ENCODE data around the gene LUC7L. TPM values are rescaled to one million over a fixed set of nuclear protein-coding genes. Genes with fewer than 3 reads are reported as not detected.

The LUC7L gene
- total and polyA plus RNA-seq, 10 of the 15 experiments (the other 5 are each of a cell fraction or from before 2014, with no cell fraction given) = 2.3 to 59.6 (median 44.1) TPM

- in situ Hi-C loops (cut with MboI) (no loop called here), intact Hi-C loops (cut with micrococcal nuclease; ENCODE audit: unreplicated experiment) (no loop called here)
- H2AFZ ChIP-seq (ENCODE audit: control insufficient read depth, low read depth, low read length) = no peak overlapping the region
- CTCF ChIA-PET = no interaction called here
- SMC1A ChIA-PET (ENCODE audit: uncharacterized antibody, unreplicated experiment) = no interaction called here
- no peaks in the 10 kb centered on the region for H3K4me1 ChIP-seq (ENCODE audit: control insufficient read depth, insufficient read depth, low read length)
- DNase-seq (ENCODE audit: low read depth, low spot score) (no peak), FAIRE-seq (no peak), ATAC-seq (no peak)
- POLR2A ChIA-PET = no interaction called here
- no TSS peak for BruUV-seq (replicated peaks)
- RAD21 ChIA-PET (ENCODE audit: unreplicated experiment) = no interaction called here
- no peak overlapping the region for H3K4me3 ChIP-seq
- no peaks in the 10 kb centered on the region for H3K36me3 ChIP-seq (ENCODE audit: control insufficient read depth in 2 of 2, insufficient read depth in 2 of 2, low read length in 1 of 2)
- no peaks in the 10 kb centered on the region for H3K79me2 ChIP-seq (ENCODE audit: control insufficient read depth, insufficient read depth, low read length)
- H3K27ac ChIP-seq (ENCODE audit: control insufficient read depth, insufficient read depth) = no peak overlapping the region
- H3K27me3 ChIP-seq (replicated peaks in 1 of 2; ENCODE audit: control insufficient read depth in 2 of 2, insufficient read depth in 2 of 2, low read length in 1 of 2) = no peaks in the 10 kb centered on the region
- 63% methylated on average over 24 of the region's 24 CpGs for WGBS (ENCODE audit: insufficient coverage, insufficient replicate concordance, low lambda C conversion rate, missing lambda C conversion rate)
- H4K20me1 ChIP-seq (ENCODE audit: control insufficient read depth, insufficient read depth) = no peaks in the 10 kb centered on the region
- no peak overlapping the region for H3K9ac ChIP-seq (ENCODE audit: control insufficient read depth, insufficient read depth, low read length)
- no peak overlapping the region for H3K4me2 ChIP-seq (ENCODE audit: control insufficient read depth, insufficient read depth)
- no peaks in the 10 kb centered on the region for H3K9me3 ChIP-seq (replicated peaks; ENCODE audit: control insufficient read depth, insufficient read depth, low read length)
- TF ChIP-seq, protein P1, sequence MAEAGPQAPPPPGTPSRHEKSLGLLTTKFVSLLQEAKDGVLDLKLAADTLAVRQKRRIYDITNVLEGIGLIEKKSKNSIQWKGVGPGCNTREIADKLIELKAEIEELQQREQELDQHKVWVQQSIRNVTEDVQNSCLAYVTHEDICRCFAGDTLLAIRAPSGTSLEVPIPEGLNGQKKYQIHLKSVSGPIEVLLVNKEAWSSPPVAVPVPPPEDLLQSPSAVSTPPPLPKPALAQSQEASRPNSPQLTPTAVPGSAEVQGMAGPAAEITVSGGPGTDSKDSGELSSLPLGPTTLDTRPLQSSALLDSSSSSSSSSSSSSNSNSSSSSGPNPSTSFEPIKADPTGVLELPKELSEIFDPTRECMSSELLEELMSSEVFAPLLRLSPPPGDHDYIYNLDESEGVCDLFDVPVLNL (IDR thresholded peaks at IDR 0.05; ENCODE audit: low read depth, low read length) = no peak
- no peak for TF ChIP-seq EGR1 (IDR thresholded peaks at IDR 0.05; ENCODE audit: borderline replicate concordance in 1 of 2, low read depth in 2 of 2, low read length in 2 of 2)
- TF ChIP-seq, protein P2, sequence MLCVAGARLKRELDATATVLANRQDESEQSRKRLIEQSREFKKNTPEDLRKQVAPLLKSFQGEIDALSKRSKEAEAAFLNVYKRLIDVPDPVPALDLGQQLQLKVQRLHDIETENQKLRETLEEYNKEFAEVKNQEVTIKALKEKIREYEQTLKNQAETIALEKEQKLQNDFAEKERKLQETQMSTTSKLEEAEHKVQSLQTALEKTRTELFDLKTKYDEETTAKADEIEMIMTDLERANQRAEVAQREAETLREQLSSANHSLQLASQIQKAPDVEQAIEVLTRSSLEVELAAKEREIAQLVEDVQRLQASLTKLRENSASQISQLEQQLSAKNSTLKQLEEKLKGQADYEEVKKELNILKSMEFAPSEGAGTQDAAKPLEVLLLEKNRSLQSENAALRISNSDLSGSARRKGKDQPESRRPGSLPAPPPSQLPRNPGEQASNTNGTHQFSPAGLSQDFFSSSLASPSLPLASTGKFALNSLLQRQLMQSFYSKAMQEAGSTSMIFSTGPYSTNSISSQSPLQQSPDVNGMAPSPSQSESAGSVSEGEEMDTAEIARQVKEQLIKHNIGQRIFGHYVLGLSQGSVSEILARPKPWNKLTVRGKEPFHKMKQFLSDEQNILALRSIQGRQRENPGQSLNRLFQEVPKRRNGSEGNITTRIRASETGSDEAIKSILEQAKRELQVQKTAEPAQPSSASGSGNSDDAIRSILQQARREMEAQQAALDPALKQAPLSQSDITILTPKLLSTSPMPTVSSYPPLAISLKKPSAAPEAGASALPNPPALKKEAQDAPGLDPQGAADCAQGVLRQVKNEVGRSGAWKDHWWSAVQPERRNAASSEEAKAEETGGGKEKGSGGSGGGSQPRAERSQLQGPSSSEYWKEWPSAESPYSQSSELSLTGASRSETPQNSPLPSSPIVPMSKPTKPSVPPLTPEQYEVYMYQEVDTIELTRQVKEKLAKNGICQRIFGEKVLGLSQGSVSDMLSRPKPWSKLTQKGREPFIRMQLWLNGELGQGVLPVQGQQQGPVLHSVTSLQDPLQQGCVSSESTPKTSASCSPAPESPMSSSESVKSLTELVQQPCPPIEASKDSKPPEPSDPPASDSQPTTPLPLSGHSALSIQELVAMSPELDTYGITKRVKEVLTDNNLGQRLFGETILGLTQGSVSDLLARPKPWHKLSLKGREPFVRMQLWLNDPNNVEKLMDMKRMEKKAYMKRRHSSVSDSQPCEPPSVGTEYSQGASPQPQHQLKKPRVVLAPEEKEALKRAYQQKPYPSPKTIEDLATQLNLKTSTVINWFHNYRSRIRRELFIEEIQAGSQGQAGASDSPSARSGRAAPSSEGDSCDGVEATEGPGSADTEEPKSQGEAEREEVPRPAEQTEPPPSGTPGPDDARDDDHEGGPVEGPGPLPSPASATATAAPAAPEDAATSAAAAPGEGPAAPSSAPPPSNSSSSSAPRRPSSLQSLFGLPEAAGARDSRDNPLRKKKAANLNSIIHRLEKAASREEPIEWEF (IDR thresholded peaks at IDR 0.05; ENCODE audit: insufficient replicate concordance, low read depth, low read length) = no peak
- no peak for TF ChIP-seq POU2F2 (IDR thresholded peaks at IDR 0.05; ENCODE audit: borderline replicate concordance, low read depth, low read length)
- TF ChIP-seq ETV6 (conservative IDR thresholded peaks at IDR 0.05 in 1 of 2, IDR thresholded peaks at IDR 0.05 in 1 of 2; ENCODE audit: borderline replicate concordance in 1 of 2, low read depth in 1 of 2) = no peak
- TF ChIP-seq ESRRA (IDR thresholded peaks at IDR 0.05; ENCODE audit: low read length) = no peak
- no peak for TF ChIP-seq KLF5 (IDR thresholded peaks at IDR 0.05; ENCODE audit: partially characterized antibody)
- TF ChIP-seq EP300 (IDR thresholded peaks at IDR 0.05; ENCODE audit: borderline replicate concordance in 1 of 2, control insufficient read depth in 1 of 2, low read depth in 2 of 2, low read length in 2 of 2) = no peak
- TF ChIP-seq HDAC6 (IDR thresholded peaks at IDR 0.05; ENCODE audit: unreplicated experiment) = no peak
- no peak for TF ChIP-seq ZNF207 (IDR thresholded peaks at IDR 0.05; ENCODE audit: borderline replicate concordance)
- TF ChIP-seq RBBP5 (conservative IDR thresholded peaks at IDR 0.05) = no peak
- no peak for TF ChIP-seq ELK1 (IDR thresholded peaks at IDR 0.05; ENCODE audit: low read depth, low read length)
- TF ChIP-seq BCL11A (IDR thresholded peaks at IDR 0.05; ENCODE audit: low read depth, low read length) = no peak
- TF ChIP-seq IKZF1 (conservative IDR thresholded peaks at IDR 0.05) = no peak
- TF ChIP-seq SREBF1 (IDR thresholded peaks at IDR 0.05; ENCODE audit: low read length) = no peak
- TF ChIP-seq SP1 (IDR thresholded peaks at IDR 0.05; ENCODE audit: low read depth, low read length) = no peak
- TF ChIP-seq HDAC2 (IDR thresholded peaks at IDR 0.05) = no peak
These were observed 40.0 kb upstream of the LUC7L start for GRCh38 chr16:269061-269796.
